HepG2 (cell line): ENCODE data around the gene TPRN. TPM values are rescaled to one million over a fixed set of nuclear protein-coding genes. Genes with fewer than 3 reads are reported as not detected.
A peak's percentile ranks its signal among the peaks of the same experiment; 100 is the strongest.

Experiments used
- ATF1 ChIP-seq: IDR thresholded peaks from 2 replicates; pipeline ENCODE4 v1.6.1; 2016; ENCODE audit warnings: mild to moderate bottlenecking, control low read depth
- ATF2 ChIP-seq: sonication (generic); formaldehyde crosslinking; IDR thresholded peaks from 2 replicates; pipeline ENCODE4 v1.4.0; 2020; ENCODE audit warnings: missing genetic modification reagents
- CAMTA2 ChIP-seq: sonication (generic); formaldehyde crosslinking; IDR thresholded peaks from 2 replicates; pipeline ENCODE4 v1.4.0; 2020; ENCODE audit warnings: mild to moderate bottlenecking, missing genetic modification reagents, borderline replicate concordance
- CSRNP2 ChIP-seq: sonication (generic); formaldehyde crosslinking; conservative IDR thresholded peaks from 2 replicates; pipeline ENCODE4 v1.8.0; 2022; ENCODE audit warnings: low read depth, missing genetic modification reagents
- HINFP ChIP-seq: sonication (generic); formaldehyde crosslinking; IDR thresholded peaks from 2 replicates; pipeline ENCODE4 v1.4.0; 2020; ENCODE audit warnings: low read depth, mild to moderate bottlenecking, missing genetic modification reagents
- KDM5B ChIP-seq: sonication (generic); formaldehyde crosslinking; IDR thresholded peaks from 2 replicates; pipeline ENCODE4 v1.4.0; 2020; ENCODE audit warnings: missing genetic modification reagents, mild to moderate bottlenecking, borderline replicate concordance
- MYC ChIP-seq: sonication (generic); formaldehyde crosslinking; IDR thresholded peaks from 2 replicates; pipeline ENCODE4 v1.9.0; 2021; ENCODE audit warnings: missing genetic modification reagents, borderline replicate concordance
- NFATC3 ChIP-seq: sonication (generic); formaldehyde crosslinking; IDR thresholded peaks from 2 replicates; pipeline ENCODE4 v1.5.1; 2020; ENCODE audit warnings: mild to moderate bottlenecking, missing genetic modification reagents
- NR2F1 ChIP-seq, 2 experiments: fragments of 450-650 bp in 1 of 2; formaldehyde crosslinking in 1 of 2; IDR thresholded peaks; 2 replicates each; pipeline versions ENCODE4 v1.5.0 to v1.6.1; 2016 to 2020; ENCODE audit warnings: mild to moderate bottlenecking in 1 of 2, missing compliant biosample characterization in 1 of 2, missing genetic modification reagents in 1 of 2, moderate library complexity in 1 of 2
- PAWR ChIP-seq: sonication (generic); formaldehyde crosslinking; IDR thresholded peaks from 2 replicates; pipeline ENCODE4 v1.4.0; 2020; ENCODE audit warnings: missing genetic modification reagents, mild to moderate bottlenecking, borderline replicate concordance
- SRF ChIP-seq: IDR thresholded peaks from 2 replicates; pipeline ENCODE4 v1.6.1; 2011; ENCODE audit warnings: mild to moderate bottlenecking, low read depth, low read length, moderate library complexity
- SSRP1 ChIP-seq: IDR thresholded peaks from 2 replicates; pipeline ENCODE4 v1.6.1; 2016; ENCODE audit warnings: control low read depth
- ZBTB10 ChIP-seq: sonication (generic); formaldehyde crosslinking; IDR thresholded peaks from 2 replicates; pipeline ENCODE4 v1.4.0; 2020; ENCODE audit warnings: missing genetic modification reagents, borderline replicate concordance
- ZBTB14 ChIP-seq: sonication (generic); formaldehyde crosslinking; IDR thresholded peaks from 2 replicates; pipeline ENCODE4 v1.4.0; 2020; ENCODE audit warnings: missing genetic modification reagents
- ZFAT ChIP-seq: sonication (generic); formaldehyde crosslinking; conservative IDR thresholded peaks from 2 replicates; pipeline ENCODE4 v1.8.1; 2023; ENCODE audit warnings: missing genetic modification reagents, inconsistent platforms
- ZFP36L2 ChIP-seq: sonication (generic); formaldehyde crosslinking; IDR thresholded peaks from 2 replicates; pipeline ENCODE4 v1.4.0; 2020; ENCODE audit warnings: missing genetic modification reagents
- ZFP62 ChIP-seq: sonication (generic); formaldehyde crosslinking; IDR thresholded peaks from 2 replicates; pipeline ENCODE4 v1.4.0; 2020; ENCODE audit warnings: missing genetic modification reagents
- ZNF274 ChIP-seq: sonication (generic); formaldehyde crosslinking; IDR thresholded peaks from 2 replicates; pipeline ENCODE4 v1.5.1; 2020; ENCODE audit warnings: mild to moderate bottlenecking, missing genetic modification reagents
- ZNF775 ChIP-seq: sonication (generic); formaldehyde crosslinking; IDR thresholded peaks from 2 replicates; pipeline ENCODE4 v1.4.0; 2020; ENCODE audit warnings: missing genetic modification reagents, mild to moderate bottlenecking, moderate library complexity, borderline replicate concordance
- ZNF841 ChIP-seq: sonication (generic); formaldehyde crosslinking; IDR thresholded peaks from 2 replicates; pipeline ENCODE4 v1.8.1; 2023; ENCODE audit warnings: missing genetic modification reagents, borderline replicate concordance
- ZSCAN29 ChIP-seq: sonication (generic); formaldehyde crosslinking; conservative IDR thresholded peaks from 2 replicates; pipeline ENCODE4 v1.4.0; 2020; ENCODE audit warnings: mild to moderate bottlenecking, missing genetic modification reagents
- polyA plus RNA-seq, 8 experiments: library from polyadenylated mRNA; depleted of rRNA in 3 of 8; stranded (reverse) in 7 of 8; unstranded in 1 of 8; fragments of >200 nt; fragmentation: Illumina TruSeq in 4 of 8; extraction: Trizol in 4 of 8; gene quantifications; 2 replicates each; pipeline versions ENCODE4 v1.2.1 to v1.2.3, GENCODE V29; 2011 to 2016; ENCODE audit warnings: low read depth in 4 of 8, missing spikeins in 1 of 8, mixed read lengths in 1 of 8; ENCODE audit not compliant: insufficient read depth in 1 of 8
- total RNA-seq, 5 experiments: library from RNA; depleted of rRNA; stranded (reverse); fragments of >200 nt; fragmentation: Illumina TruSeq; extraction: Trizol; gene quantifications; 2 replicates each; pipeline ENCODE4 v1.2.3, GENCODE V29; 2016; ENCODE audit warnings: low read depth in 1 of 5

Gene TPRN
- total and polyA plus RNA-seq, 2 of the 13 experiments (the other 11 are each of a cell fraction or from before 2014, with no cell fraction given) = 10.1 to 19.2 TPM

GRCh38 chr9:137227054-137227852 lies 26.7 kb upstream of the TPRN start, which contains the start of gene RNF224 (continued):
- TF ChIP-seq ZBTB14 (CRISPR knock-in tag) (no peak), ZNF274 (CRISPR knock-in tag) (0 out of 2 replicates have a peak, but pooled peaks have one; percentile 27), ZFP36L2 (CRISPR knock-in tag) (no peak), ZSCAN29 (CRISPR knock-in tag) (no peak), ATF2 (no peak), NR2F1 (CRISPR knock-in tag; IDR thresholded peaks at IDR 0.05) (no peak), ZBTB10 (no peak), ATF1 (CRISPR knock-in tag) (no peak), CSRNP2 (no peak), CAMTA2 (CRISPR knock-in tag) (no peak), ZNF841 (no peak), MYC (CRISPR knock-in tag) (0 out of 2 replicates have a peak, but pooled peaks have one; percentile 31), HINFP (CRISPR knock-in tag) (no peak), ZFP62 (CRISPR knock-in tag) (no peak), ZFAT (CRISPR knock-in tag) (no peak), KDM5B (CRISPR knock-in tag) (no peak), NFATC3 (no peak), SRF (no peak), ZNF775 (CRISPR knock-in tag) (no peak), PAWR (no peak), SSRP1 (CRISPR knock-in tag) (no peak)
